HCT116 (cell line): ENCODE results near the gene C1orf53. TPM values are rescaled to one million over a fixed set of nuclear protein-coding genes. Genes with fewer than 3 reads are reported as not detected.

Source experiments
- JUND ChIP-seq: IDR thresholded peaks from 2 replicates; pipeline ENCODE4 v1.6.1; 2012
- TCF7L2 ChIP-seq: IDR thresholded peaks from 2 replicates; pipeline ENCODE4 v1.7.0; 2011; ENCODE audit warnings: borderline replicate concordance, inconsistent platforms; ENCODE audit not compliant: insufficient read depth, insufficient read length; ENCODE audit errors: extremely low read depth
- total RNA-seq: library from RNA; stranded (reverse); gene quantifications from one replicate; pipeline ENCODE4 v1.2.1, GENCODE V29; 2021; ENCODE audit not compliant: unreplicated experiment

The C1orf53 gene
- total RNA-seq, 1 experiment from 2014 or later = 4.2 TPM

GRCh38 chr1:197955486-197956394 is 53.3 kb downstream of the C1orf53 start (continued):
- no peak for TF ChIP-seq TCF7L2
- TF ChIP-seq JUND = no peak

Other genes with a start within 250 kb of the C1orf53 start
- 9.6 TPM for gene DENND1B, start 127.2 kb upstream of the C1orf53 start, total RNA-seq
- 0.22 TPM for gene LHX9, start 14.7 kb downstream of the C1orf53 start, total RNA-seq